Duodenal mucosa (tissue), 2 donors: Measurements from ENCODE around the gene LRP1.

Experiments used
- H3K27ac ChIP-seq: one replicate; pipeline ENCODE4 v1.7.0; 2013; ENCODE audit warnings: low read depth, low read length
- H3K27me3 ChIP-seq, 2 donors: one replicate each; pipeline ENCODE4 v1.7.0; 2013; ENCODE audit warnings: low read length in 2 of 2, control low read depth in 1 of 2; ENCODE audit not compliant: insufficient read depth in 2 of 2, control insufficient read depth in 1 of 2
- H3K36me3 ChIP-seq, 2 donors: one replicate each; pipeline ENCODE4 v1.7.0; 2013; ENCODE audit warnings: low read length in 2 of 2, control low read depth in 1 of 2; ENCODE audit not compliant: insufficient read depth in 2 of 2, control insufficient read depth in 1 of 2
- H3K4me1 ChIP-seq, 2 donors: one replicate each; pipeline ENCODE4 v1.7.0; 2013; ENCODE audit warnings: low read length in 2 of 2, control low read depth in 1 of 2; ENCODE audit not compliant: insufficient read depth in 2 of 2, control insufficient read depth in 1 of 2
- H3K4me3 ChIP-seq, 2 donors: one replicate each; pipeline ENCODE4 v1.7.0; 2013; ENCODE audit warnings: low read length in 2 of 2, low read depth in 1 of 2
- H3K9ac ChIP-seq, 2 donors: one replicate each; pipeline ENCODE4 v1.7.0; 2013; ENCODE audit warnings: low read length in 2 of 2, low read depth in 1 of 2
- H3K9me3 ChIP-seq, 2 donors: one replicate each; pipeline ENCODE4 v1.7.0; 2013; ENCODE audit warnings: low read length in 2 of 2, control low read depth in 1 of 2; ENCODE audit not compliant: control insufficient read depth in 1 of 2

Gene LRP1

GRCh38 chr12:57215065-57215464 is 86.8 kb downstream of the LRP1 start:
- H3K27me3 ChIP-seq = peaks cover 50 to 54% of the 10 kb centered on the region in 2 donors
- H3K9ac ChIP-seq = no peak overlapping the region
- H3K4me1 ChIP-seq = peaks cover 16 to 24% of the 10 kb centered on the region in 2 donors
- H3K27ac ChIP-seq = no peak overlapping the region
- no peak overlapping the region for H3K4me3 ChIP-seq
- H3K9me3 ChIP-seq = no peaks in the 10 kb centered on the region
- peaks cover 0 to 22% of the 10 kb centered on the region in 2 donors for H3K36me3 ChIP-seq

GRCh38 chr12:57215668-57216013 is 87.4 kb downstream of the LRP1 start:
- H3K4me1 ChIP-seq = peaks cover 16 to 24% of the 10 kb centered on the region in 2 donors
- H3K27ac ChIP-seq = no peak overlapping the region
- peaks cover 0 to 17% of the 10 kb centered on the region in 2 donors for H3K36me3 ChIP-seq
- no peaks in the 10 kb centered on the region for H3K9me3 ChIP-seq
- H3K27me3 ChIP-seq = peaks cover 53 to 56% of the 10 kb centered on the region in 2 donors
- H3K4me3 ChIP-seq = peak overlapping the region in 1 of 2 donors; percentile 32
- H3K9ac ChIP-seq = no peak overlapping the region

- no peak within 1 kb of the TSS for H3K27ac ChIP-seq
- H3K4me1 ChIP-seq = peaks cover 16 to 24% of the 10 kb centered on the region in 2 donors
- H3K9me3 ChIP-seq = no peaks in the 10 kb centered on the region
- H3K4me3 ChIP-seq = peak within 1 kb of the TSS; percentile 32 to 55
- H3K36me3 ChIP-seq = peaks cover 0 to 10% of the 10 kb centered on the region in 2 donors
- peaks cover 59 to 63% of the 10 kb centered on the region in 2 donors for H3K27me3 ChIP-seq
- no peak within 1 kb of the TSS for H3K9ac ChIP-seq
Observed at GRCh38 chr12:57216014-57216911, 88.0 kb downstream of the LRP1 start, which contains the start of gene NXPH4. NXPH4 (plus strand) TSS chr12:57216794; CDS start chr12:57216970, 176 bp downstream.

- no peaks in the 10 kb centered on the region for H3K9me3 ChIP-seq
- H3K36me3 ChIP-seq = peaks cover 0 to 5% of the 10 kb centered on the region in 2 donors
- H3K27me3 ChIP-seq = peaks cover 67 to 71% of the 10 kb centered on the region in 2 donors
- H3K9ac ChIP-seq = no peak overlapping the region
- no peak overlapping the region for H3K27ac ChIP-seq
- peaks cover 16 to 24% of the 10 kb centered on the region in 2 donors for H3K4me1 ChIP-seq
- H3K4me3 ChIP-seq = peak overlapping the region; percentile 30 to 55
Observed at GRCh38 chr12:57216921-57217879, 88.9 kb downstream of the LRP1 start.

GRCh38 chr12:57218030-57218853 is 90.0 kb downstream of the LRP1 start:
- no peaks in the 10 kb centered on the region for H3K9me3 ChIP-seq
- peaks cover 77 to 82% of the 10 kb centered on the region in 2 donors for H3K27me3 ChIP-seq
- H3K9ac ChIP-seq = no peak overlapping the region
- H3K27ac ChIP-seq = no peak overlapping the region
- H3K4me1 ChIP-seq = peaks cover 16 to 26% of the 10 kb centered on the region in 2 donors
- H3K36me3 ChIP-seq = no peaks in the 10 kb centered on the region
- H3K4me3 ChIP-seq = no peak overlapping the region

GRCh38 chr12:57219205-57219992 is 91.1 kb downstream of the LRP1 start:
- Histone ChIP-seq H3K4me3 (no peak overlapping the region), H3K4me1 (peaks cover 16 to 24% of the 10 kb centered on the region in 2 donors), H3K36me3 (no peaks in the 10 kb centered on the region), H3K9ac (no peak overlapping the region), H3K9me3 (no peaks in the 10 kb centered on the region), H3K27ac (no peak overlapping the region), H3K27me3 (peaks cover 86 to 87% of the 10 kb centered on the region in 2 donors)

- Histone ChIP-seq H3K36me3 (no peaks in the 10 kb centered on the region), H3K27me3 (peaks cover 86 to 88% of the 10 kb centered on the region in 2 donors), H3K27ac (no peak overlapping the region), H3K4me3 (no peak overlapping the region), H3K9me3 (no peaks in the 10 kb centered on the region), H3K4me1 (peaks cover 16 to 24% of the 10 kb centered on the region in 2 donors), H3K9ac (no peak overlapping the region)
Observed at GRCh38 chr12:57219993-57220754, 91.9 kb downstream of the LRP1 start.

GRCh38 chr12:57220770-57221168 is 92.5 kb downstream of the LRP1 start:
- Histone ChIP-seq H3K36me3 (no peaks in the 10 kb centered on the region), H3K9me3 (no peaks in the 10 kb centered on the region), H3K27ac (no peak overlapping the region), H3K4me3 (no peak overlapping the region), H3K9ac (no peak overlapping the region), H3K4me1 (peaks cover 12 to 22% of the 10 kb centered on the region in 2 donors), H3K27me3 (peaks cover 86% of the 10 kb centered on the region in 2 donors)
